Measurements from ENCODE around the gene LACC1. TPM values are rescaled to one million over a fixed set of nuclear protein-coding genes. Genes with fewer than 3 reads are reported as not detected.
A peak's percentile ranks its signal among the peaks of the same experiment; 100 is the strongest.

LACC1 gene
- total and polyA plus RNA-seq, 2 of the 8 experiments (the other 6 are each of a cell fraction or from before 2014, with no cell fraction given): 0.57 to 3.6 TPM

DNA sequence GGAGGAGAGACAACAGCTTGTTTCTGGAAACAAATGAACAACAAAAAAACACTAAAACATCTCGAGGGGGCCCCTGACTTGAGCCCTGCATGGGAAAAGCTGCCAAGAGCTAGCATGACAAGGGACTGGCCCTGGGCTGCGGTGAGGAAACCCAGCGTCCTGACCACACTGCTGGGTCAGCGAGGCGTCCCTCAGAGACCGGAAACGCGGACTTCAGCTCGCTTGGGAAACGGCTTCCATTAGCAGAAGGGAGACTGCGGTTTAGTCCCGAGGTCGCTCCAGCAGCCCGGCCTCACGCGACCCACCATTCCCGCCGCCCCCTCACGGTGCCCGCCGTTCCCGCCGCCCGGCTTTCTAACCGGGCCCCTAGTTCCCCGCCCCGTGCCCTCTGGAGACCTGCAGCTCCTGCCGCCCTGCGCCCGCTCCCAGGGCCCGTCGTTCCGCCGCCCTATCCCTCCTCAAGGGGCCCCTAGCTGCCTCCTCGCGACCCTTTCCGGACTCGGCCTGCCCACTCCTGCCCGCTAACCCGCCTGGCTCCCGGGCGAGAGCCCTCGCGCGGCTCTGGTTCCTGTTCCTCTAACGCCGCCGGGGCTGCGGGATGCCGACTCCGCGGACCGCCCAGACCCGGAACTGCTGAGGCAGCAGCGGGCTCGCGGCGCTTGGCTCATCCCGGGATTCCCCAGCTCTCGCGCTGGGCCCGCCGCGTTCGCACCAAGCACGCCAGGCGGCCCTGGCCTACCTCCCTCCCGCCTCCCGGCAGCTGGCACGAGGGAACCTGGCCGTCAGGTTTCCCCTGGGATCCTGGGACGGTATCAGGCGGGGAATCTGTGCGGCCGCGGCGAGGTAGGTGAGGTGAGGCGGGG lies 581 bp upstream of the LACC1 start, which contains the start of gene CCDC122 (continued):
- TF ChIP-seq, protein P1, sequence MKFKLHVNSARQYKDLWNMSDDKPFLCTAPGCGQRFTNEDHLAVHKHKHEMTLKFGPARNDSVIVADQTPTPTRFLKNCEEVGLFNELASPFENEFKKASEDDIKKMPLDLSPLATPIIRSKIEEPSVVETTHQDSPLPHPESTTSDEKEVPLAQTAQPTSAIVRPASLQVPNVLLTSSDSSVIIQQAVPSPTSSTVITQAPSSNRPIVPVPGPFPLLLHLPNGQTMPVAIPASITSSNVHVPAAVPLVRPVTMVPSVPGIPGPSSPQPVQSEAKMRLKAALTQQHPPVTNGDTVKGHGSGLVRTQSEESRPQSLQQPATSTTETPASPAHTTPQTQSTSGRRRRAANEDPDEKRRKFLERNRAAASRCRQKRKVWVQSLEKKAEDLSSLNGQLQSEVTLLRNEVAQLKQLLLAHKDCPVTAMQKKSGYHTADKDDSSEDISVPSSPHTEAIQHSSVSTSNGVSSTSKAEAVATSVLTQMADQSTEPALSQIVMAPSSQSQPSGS (IDR thresholded peaks at IDR 0.05; ENCODE audit: low read length): no peak
- TF ChIP-seq RFX5 (IDR thresholded peaks at IDR 0.05; ENCODE audit: borderline replicate concordance, low read depth, low read length): no peak
- TF ChIP-seq POLR2AphosphoS5 (IDR thresholded peaks at IDR 0.05; ENCODE audit: low read depth, low read length): peak; percentile 2
- TF ChIP-seq, protein P2, sequence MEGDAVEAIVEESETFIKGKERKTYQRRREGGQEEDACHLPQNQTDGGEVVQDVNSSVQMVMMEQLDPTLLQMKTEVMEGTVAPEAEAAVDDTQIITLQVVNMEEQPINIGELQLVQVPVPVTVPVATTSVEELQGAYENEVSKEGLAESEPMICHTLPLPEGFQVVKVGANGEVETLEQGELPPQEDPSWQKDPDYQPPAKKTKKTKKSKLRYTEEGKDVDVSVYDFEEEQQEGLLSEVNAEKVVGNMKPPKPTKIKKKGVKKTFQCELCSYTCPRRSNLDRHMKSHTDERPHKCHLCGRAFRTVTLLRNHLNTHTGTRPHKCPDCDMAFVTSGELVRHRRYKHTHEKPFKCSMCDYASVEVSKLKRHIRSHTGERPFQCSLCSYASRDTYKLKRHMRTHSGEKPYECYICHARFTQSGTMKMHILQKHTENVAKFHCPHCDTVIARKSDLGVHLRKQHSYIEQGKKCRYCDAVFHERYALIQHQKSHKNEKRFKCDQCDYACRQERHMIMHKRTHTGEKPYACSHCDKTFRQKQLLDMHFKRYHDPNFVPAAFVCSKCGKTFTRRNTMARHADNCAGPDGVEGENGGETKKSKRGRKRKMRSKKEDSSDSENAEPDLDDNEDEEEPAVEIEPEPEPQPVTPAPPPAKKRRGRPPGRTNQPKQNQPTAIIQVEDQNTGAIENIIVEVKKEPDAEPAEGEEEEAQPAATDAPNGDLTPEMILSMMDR (IDR thresholded peaks at IDR 0.05; ENCODE audit: control extremely low read depth in 1 of 3, insufficient read depth in 1 of 3, low read depth in 1 of 3, low read length in 3 of 3): no peak
- TF ChIP-seq TAF1 (IDR thresholded peaks at IDR 0.05; ENCODE audit: low read depth, low read length): peak; percentile 75; the same call in 1 of the 2 replicates
- TF ChIP-seq BRCA1 (IDR thresholded peaks at IDR 0.05; ENCODE audit: low read depth, low read length): peak; percentile 57
- no peak for TF ChIP-seq SP1 (IDR thresholded peaks at IDR 0.05; ENCODE audit: low read depth, low read length)
- TF ChIP-seq RXRA (IDR thresholded peaks at IDR 0.05; ENCODE audit: insufficient read depth, low read depth, low read length): no peak
- TF ChIP-seq CREB1 (IDR thresholded peaks at IDR 0.05): no peak
- TF ChIP-seq CHD2 (IDR thresholded peaks at IDR 0.05; ENCODE audit: low read length): peak; percentile 89
- TF ChIP-seq EZH2 (IDR thresholded peaks at IDR 0.05; ENCODE audit: low read depth, low read length, severe bottlenecking): no peak
- TF ChIP-seq TAF7 (optimal IDR thresholded peaks at IDR 0.05; ENCODE audit: borderline replicate concordance, low read depth, low read length): peak; percentile 60
- TF ChIP-seq POLR2A (IDR thresholded peaks at IDR 0.05; ENCODE audit: control extremely low read depth in 1 of 2, low read depth in 2 of 2, low read length in 2 of 2): peak in 1 of 2 experiments; percentile 78; a peak in 2 of 3 replicates
- TF ChIP-seq TBP (IDR thresholded peaks at IDR 0.05; ENCODE audit: low read depth, low read length): peak; percentile 12; the same call in 1 of the 2 replicates
- peak; percentile 74; the same call in 1 of the 2 replicates for TF ChIP-seq RBBP5 (IDR thresholded peaks at IDR 0.05; ENCODE audit: borderline replicate concordance, low read depth, low read length)
- TF ChIP-seq HDAC6 (IDR thresholded peaks at IDR 0.05; ENCODE audit: low read depth, low read length): no peak
- no peak for TF ChIP-seq ZNF274 (IDR thresholded peaks at IDR 0.05; ENCODE audit: borderline replicate concordance, extremely low read depth, low read length)
- TF ChIP-seq ASH2L (IDR thresholded peaks at IDR 0.05; ENCODE audit: low read length): peak; percentile 91
- TF ChIP-seq SUZ12 (IDR thresholded peaks at IDR 0.05; ENCODE audit: low read length): 0 out of 2 replicates have a peak, but pooled peaks have one; percentile 28
- TF ChIP-seq NRF1 (IDR thresholded peaks at IDR 0.05; ENCODE audit: low read depth, low read length): no peak
